Astrocyte (in vitro differentiated cells and primary cell): Measurements from ENCODE around the gene KDM2B. TPM values are rescaled to one million over a fixed set of nuclear protein-coding genes. Genes with fewer than 3 reads are reported as not detected.

Experiments
- DNase-seq: peaks from one replicate; pipeline ENCODE4 v3.0.0-alpha.2; 2010; ENCODE audit warnings: low read depth
- FAIRE-seq: peaks from 2 replicates; lab custom pipeline; 2011; peaks lifted over from hg19 to GRCh38; lab: Jason Lieb, UNC
- H2AFZ ChIP-seq: 2 replicates; pipeline ENCODE4 v1.6.0; 2012; ENCODE audit warnings: low read depth, low read length, inconsistent platforms
- H3K27ac ChIP-seq: 2 replicates; pipeline ENCODE4 v1.5.1; 2011; ENCODE audit warnings: low read depth, low read length, inconsistent platforms
- H3K27me3 ChIP-seq: 2 replicates; pipeline ENCODE4 v1.6.0; 2011; ENCODE audit warnings: low read length, inconsistent platforms; ENCODE audit not compliant: insufficient read depth
- H3K36me3 ChIP-seq: 2 replicates; pipeline ENCODE4 v1.5.1; 2011; ENCODE audit warnings: low read length, inconsistent platforms; ENCODE audit not compliant: insufficient read depth
- H3K4me1 ChIP-seq: 2 replicates; pipeline ENCODE4 v1.5.1; 2011; ENCODE audit warnings: low read length, inconsistent platforms; ENCODE audit not compliant: insufficient read depth
- H3K4me2 ChIP-seq: 2 replicates; pipeline ENCODE4 v1.6.0; 2012; ENCODE audit warnings: low read length, inconsistent platforms
- H3K4me3 ChIP-seq: 2 replicates; pipeline ENCODE4 v1.5.1; 2011; ENCODE audit warnings: low read depth, mild to moderate bottlenecking, low read length, inconsistent platforms; ENCODE audit not compliant: insufficient read depth
- H3K79me2 ChIP-seq: 2 replicates; pipeline ENCODE4 v1.6.0; 2012; ENCODE audit warnings: mild to moderate bottlenecking, low read length, inconsistent platforms; ENCODE audit not compliant: insufficient read depth
- H3K9ac ChIP-seq: 2 replicates; pipeline ENCODE4 v1.6.0; 2012; ENCODE audit warnings: mild to moderate bottlenecking, low read length, inconsistent platforms
- H3K9me3 ChIP-seq: 2 replicates; pipeline ENCODE4 v1.5.1; 2012; ENCODE audit warnings: low read depth, mild to moderate bottlenecking, low read length, inconsistent platforms; ENCODE audit not compliant: insufficient read depth
- H4K20me1 ChIP-seq: 2 replicates; pipeline ENCODE4 v1.6.0; 2012; ENCODE audit warnings: low read length, inconsistent platforms; ENCODE audit not compliant: insufficient read depth
- H3K27ac Mint-ChIP-seq: one replicate; pipeline ENCODE4 v1.8.0; 2021; ENCODE audit warnings: mild to moderate bottlenecking, mixed read lengths; ENCODE audit not compliant: unreplicated experiment
- H3K27me3 Mint-ChIP-seq: one replicate; pipeline ENCODE4 v1.8.0; 2021; ENCODE audit warnings: low read depth, mixed read lengths; ENCODE audit not compliant: unreplicated experiment
- H3K36me3 Mint-ChIP-seq: one replicate; pipeline ENCODE4 v1.8.0; 2021; ENCODE audit warnings: low read depth, mixed read lengths; ENCODE audit not compliant: unreplicated experiment
- H3K4me1 Mint-ChIP-seq: one replicate; pipeline ENCODE4 v1.8.0; 2021; ENCODE audit warnings: low read depth, mixed read lengths; ENCODE audit not compliant: unreplicated experiment
- H3K4me3 Mint-ChIP-seq: one replicate; pipeline ENCODE4 v1.8.0; 2021; ENCODE audit warnings: mild to moderate bottlenecking, moderate library complexity, mixed read lengths; ENCODE audit not compliant: unreplicated experiment
- H3K9me3 Mint-ChIP-seq: one replicate; pipeline ENCODE4 v1.8.0; 2021; ENCODE audit warnings: mild to moderate bottlenecking, mixed read lengths; ENCODE audit not compliant: unreplicated experiment
- CTCF ChIP-seq: IDR thresholded peaks from 2 replicates; pipeline ENCODE4 v1.5.1; 2011; ENCODE audit warnings: low read depth, mild to moderate bottlenecking, inconsistent platforms, low read length, moderate library complexity; ENCODE audit not compliant: insufficient read depth
- EZH2 ChIP-seq: IDR thresholded peaks from 2 replicates; pipeline ENCODE4 v1.6.1; 2012; ENCODE audit warnings: mild to moderate bottlenecking, low read length, inconsistent platforms; ENCODE audit not compliant: insufficient read depth
- total RNA-seq: library from RNA; stranded (reverse); gene quantifications from 2 replicates; pipeline ENCODE4 v1.2.1, GENCODE V29; 2021

The KDM2B gene
- total RNA-seq, 1 donor from 2014 or later, result 23.4 TPM

DNA sequence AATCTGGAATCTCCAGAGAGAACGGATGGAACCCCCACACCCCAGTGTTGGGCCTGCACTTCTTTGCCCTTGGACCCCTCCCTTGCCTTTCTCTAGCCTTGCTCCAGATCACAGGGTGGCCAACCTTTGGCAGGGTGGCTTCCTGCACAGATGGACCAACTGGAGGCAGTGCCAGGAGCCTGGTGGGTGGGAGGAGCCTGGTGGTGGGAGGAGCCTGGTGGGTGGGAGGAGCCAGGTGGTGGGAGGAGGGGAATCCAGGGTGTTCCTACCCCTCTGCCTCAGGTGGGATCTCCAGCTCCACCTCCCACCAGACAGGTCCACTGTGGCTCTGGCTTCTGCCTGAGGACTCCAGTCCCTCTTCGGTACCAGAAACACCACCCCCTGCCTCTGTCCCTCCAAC lies 30.5 kb upstream of the KDM2B start:
- Histone ChIP-seq H3K79me2 (no peaks in the 10 kb centered on the region), H3K9ac (no peak overlapping the region)
- FAIRE-seq, result no peak

GRCh38 chr12:121610239-121611149 lies 29.7 kb upstream of the KDM2B start:
- peaks cover 1% of the 10 kb centered on the region for H3K9me3 Mint-ChIP-seq
- Histone ChIP-seq H3K36me3 (no peaks in the 10 kb centered on the region), H3K9ac (no peak overlapping the region), H2AFZ (peak overlapping the region; percentile 47), H3K9me3 (no peaks in the 10 kb centered on the region), H3K4me1 (peaks cover 7% of the 10 kb centered on the region), H4K20me1 (no peaks in the 10 kb centered on the region), H3K4me3 (no peak overlapping the region), H3K27me3 (no peaks in the 10 kb centered on the region), H3K79me2 (no peaks in the 10 kb centered on the region), H3K4me2 (peak overlapping the region; percentile 37), H3K27ac (no peak overlapping the region)
- H3K27ac Mint-ChIP-seq, result peak overlapping the region; percentile 24
- TF ChIP-seq CTCF, result no peak
- TF ChIP-seq EZH2, result no peak
- peaks cover 3% of the 10 kb centered on the region for H3K4me1 Mint-ChIP-seq
- DNase-seq, result no peak
- peak overlapping the region; percentile 57 for H3K4me3 Mint-ChIP-seq
- H3K27me3 Mint-ChIP-seq, result no peaks in the 10 kb centered on the region
- no peak for FAIRE-seq
- H3K36me3 Mint-ChIP-seq, result no peaks in the 10 kb centered on the region

More for the DNA sequence above, 30.5 kb upstream of the KDM2B start:
- TF ChIP-seq EZH2, result no peak
- H3K4me1 ChIP-seq, result peaks cover 7% of the 10 kb centered on the region
- peaks cover 1% of the 10 kb centered on the region for H3K9me3 Mint-ChIP-seq
- H3K36me3 Mint-ChIP-seq, result no peaks in the 10 kb centered on the region
- no peak overlapping the region for H3K27ac Mint-ChIP-seq
- H4K20me1 ChIP-seq, result no peaks in the 10 kb centered on the region
- H3K4me3 ChIP-seq, result no peak overlapping the region
- DNase-seq, result no peak
- H2AFZ ChIP-seq, result no peak overlapping the region
- no peaks in the 10 kb centered on the region for H3K9me3 ChIP-seq
- no peaks in the 10 kb centered on the region for H3K36me3 ChIP-seq
- peaks cover 3% of the 10 kb centered on the region for H3K4me1 Mint-ChIP-seq
- H3K27me3 Mint-ChIP-seq, result no peaks in the 10 kb centered on the region
- no peak overlapping the region for H3K27ac ChIP-seq
- no peak overlapping the region for H3K4me3 Mint-ChIP-seq
- no peak overlapping the region for H3K4me2 ChIP-seq
- H3K27me3 ChIP-seq, result no peaks in the 10 kb centered on the region

DNA sequence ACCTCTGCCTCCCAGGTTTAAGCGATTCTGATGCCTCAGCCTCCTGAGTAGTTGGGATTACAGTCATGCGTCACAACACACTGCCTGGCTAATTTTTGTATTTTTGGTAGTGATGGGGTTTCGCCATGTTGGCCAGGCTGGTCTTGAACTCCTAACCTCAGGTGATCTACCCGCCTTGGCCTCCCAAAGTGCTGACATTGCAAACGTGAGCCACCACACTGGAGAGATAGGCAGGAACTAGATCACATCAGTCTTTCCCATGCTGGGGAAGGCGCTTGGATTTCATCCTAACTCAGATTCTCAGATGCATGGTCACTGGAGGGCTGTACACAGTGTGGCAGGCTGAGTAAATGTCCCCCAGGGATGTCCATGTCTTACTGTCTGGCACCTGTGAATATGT lies 27.5 kb upstream of the KDM2B start:
- Histone ChIP-seq H3K9me3 (no peaks in the 10 kb centered on the region), H3K79me2 (no peaks in the 10 kb centered on the region), H3K27me3 (no peaks in the 10 kb centered on the region), H2AFZ (no peak overlapping the region), H3K4me2 (no peak overlapping the region), H4K20me1 (no peaks in the 10 kb centered on the region), H3K9ac (no peak overlapping the region), H3K27ac (no peak overlapping the region), H3K36me3 (no peaks in the 10 kb centered on the region), H3K4me1 (peaks cover 7% of the 10 kb centered on the region), H3K4me3 (no peak overlapping the region)
- DNase-seq (no peak), FAIRE-seq (no peak)
- H3K36me3 Mint-ChIP-seq, result no peaks in the 10 kb centered on the region
- H3K4me3 Mint-ChIP-seq, result no peak overlapping the region
- H3K27me3 Mint-ChIP-seq, result no peaks in the 10 kb centered on the region
- H3K9me3 Mint-ChIP-seq, result peaks cover 1% of the 10 kb centered on the region
- TF ChIP-seq EZH2, result no peak
- no peak for TF ChIP-seq CTCF
- H3K27ac Mint-ChIP-seq, result no peak overlapping the region
- peaks cover 3% of the 10 kb centered on the region for H3K4me1 Mint-ChIP-seq
